ENCODE measurements around the gene USF2. TPM values are rescaled to one million over a fixed set of nuclear protein-coding genes. Genes with fewer than 3 reads are reported as not detected.

USF2 gene
- total RNA-seq (2012; rRNA removed) (21.3 and 27.5 TPM in 2 replicates), polyA plus RNA-seq (2012; rRNA removed) (65.6 and 82.5 TPM in 2 replicates), Bru-seq, nascent RNA (percentile 68 among the genes with signal in this experiment), BruChase-seq, experiment 1, labeled RNA remaining after a 6-hour chase (percentile 72 among the genes with signal in this experiment), BruChase-seq, experiment 2, labeled RNA remaining after a 2-hour chase (percentile 70 among the genes with signal in this experiment)
- 65.8 and 106 TPM in 2 replicates for polyA plus RNA-seq (2012; cell fraction: cytosol; rRNA removed)
- polyA plus RNA-seq (2012; cell fraction: nucleus; rRNA removed; ENCODE audit: low replicate concordance) = 185 and 211 TPM in 2 replicates
- long read RNA-seq, partial matches to known transcripts = 21 of 29 reads
- long read RNA-seq, other reads (novel, unspliced or antisense) = 5 of 29 reads

- peak; percentile 61 for DNase-seq
These were observed at the start of gene USF2 for GRCh38 chr19:35268536-35269437. Gene USF2, plus strand, starts transcription at chr19:35268962. Its CDS starts 140 bp downstream, at chr19:35269102.

More at GRCh38 chr19:35268536-35269437, at the start of gene USF2:
- H2AFZ ChIP-seq (replicated peaks; ENCODE audit: low read length, poor library complexity) = peak within 1 kb of the TSS; percentile 98
- H3K56ac ChIP-seq (ENCODE audit: extremely low read depth, insufficient read depth, low read length) = peak within 1 kb of the TSS; percentile 99
- H3K27me3 ChIP-seq (ENCODE audit: control insufficient read depth, insufficient read depth, low read length) = no peaks in the 10 kb centered on the region
- peak within 1 kb of the TSS; percentile 83 for H3K23ac ChIP-seq (ENCODE audit: low read depth, low read length)
- peak within 1 kb of the TSS; percentile 73 for H3K4me3 ChIP-seq (ENCODE audit: insufficient read depth, low read depth, low read length)
- peaks cover 8% of the 10 kb centered on the region for H3K9me1 ChIP-seq (ENCODE audit: insufficient read depth, low read length)
- H3K79me1 ChIP-seq (ENCODE audit: low read depth in 1 of 2, low read length in 2 of 2) = peaks cover 14 to 42% of the 10 kb centered on the region in 2 experiments
- WGBS, 2 experiments (ENCODE audit: extremely low coverage in 2 of 2, insufficient read length in 1 of 2) = 0% methylated on average over 14 of the region's 126 CpGs; no CpG with 5 or more reads in 1 of the 2 experiments
- in situ Hi-C loops (cut with MboI; ENCODE audit: low sequenced_read_pairs) = no loop called here
- peaks cover 32% of the 10 kb centered on the region for H3K36me3 ChIP-seq (ENCODE audit: control insufficient read depth, insufficient read depth, low read length)
- peak within 1 kb of the TSS; percentile 86 for H3K14ac ChIP-seq (replicated peaks; ENCODE audit: low read depth, low read length)
- H3K18ac ChIP-seq (ENCODE audit: low read depth, low read length) = peak within 1 kb of the TSS; percentile 42
- H2AK5ac ChIP-seq (ENCODE audit: low read depth, low read length) = peak within 1 kb of the TSS; percentile 98
- intact Hi-C loops (cut with micrococcal nuclease) = loop anchor here (1.0 to 5.0 kb wide), 3 partner anchors 126 to 227 kb away; partner anchors contain the start of gene FXYD7
- H2BK120ac ChIP-seq (ENCODE audit: low read depth, low read length) = peak within 1 kb of the TSS; percentile 79; the same call in 1 of the 2 replicates
- H3K4ac ChIP-seq (ENCODE audit: low read depth, low read length) = peak within 1 kb of the TSS; percentile 87
- H4K20me1 ChIP-seq (ENCODE audit: insufficient read depth, low read length) = no peaks in the 10 kb centered on the region
- ChIA-PET CTCF (interaction anchor here (0.6 kb wide), 1 partner anchor 59 kb away, joined by 3 read pairs; no protein-coding TSS in a partner anchor), POLR2A (ENCODE audit: unreplicated experiment) (interaction anchor here (0.6 kb wide), 3 partner anchors 9 to 487 kb away, joined by 3 to 10 read pairs (median 5); no protein-coding TSS in a partner anchor)
- H2BK5ac ChIP-seq (ENCODE audit: low read depth, low read length, poor library complexity, severe bottlenecking) = peak within 1 kb of the TSS; percentile 92
- H2BK20ac ChIP-seq (ENCODE audit: low read depth, low read length) = no peak within 1 kb of the TSS
- peak within 1 kb of the TSS; percentile 92 for H3K9ac ChIP-seq (ENCODE audit: low read depth, low read length)
- H3K4me2 ChIP-seq (ENCODE audit: low read depth, low read length) = peak within 1 kb of the TSS; percentile 54
- H2BK15ac ChIP-seq (ENCODE audit: low read depth, low read length) = no peak within 1 kb of the TSS
- H4K8ac ChIP-seq (ENCODE audit: low read depth in 2 of 2, low read length in 2 of 2) = peak within 1 kb of the TSS; percentile 98 to 100
- peak; percentile 88 for TF ChIP-seq USF2 (IDR thresholded peaks at IDR 0.05; ENCODE audit: low read depth, low read length)
- TF ChIP-seq CEBPB (IDR thresholded peaks at IDR 0.05; ENCODE audit: low read depth, low read length) = no peak
- 0 out of 2 replicates have a peak, but pooled peaks have one; percentile 39 for TF ChIP-seq MXI1 (IDR thresholded peaks at IDR 0.05; ENCODE audit: borderline replicate concordance, low read depth, low read length)
- TF ChIP-seq MAZ (IDR thresholded peaks at IDR 0.05; ENCODE audit: borderline replicate concordance, low read depth, low read length) = 0 out of 2 replicates have a peak, but pooled peaks have one; percentile 37
- ATAC-seq (ENCODE audit: low read depth) = peak; percentile 28
- peak within 1 kb of the TSS; percentile 99 for H2AK9ac ChIP-seq (replicated peaks; ENCODE audit: low read depth, low read length, poor library complexity)
- H4K5ac ChIP-seq (ENCODE audit: low read depth, low read length) = peak within 1 kb of the TSS; percentile 85
- H3K9me3 ChIP-seq (ENCODE audit: control insufficient read depth, insufficient read depth, low read length) = no peaks in the 10 kb centered on the region
- H3K4me1 ChIP-seq (ENCODE audit: control insufficient read depth, insufficient read depth, low read length) = peaks cover 7% of the 10 kb centered on the region
- BruUV-seq (replicated peaks) = no TSS peak
- dilution Hi-C loops (cut with HindIII; ENCODE audit: low sequenced_read_pairs, unreplicated experiment) = no loop called here
- peak within 1 kb of the TSS; percentile 95 for H3K27ac ChIP-seq (ENCODE audit: insufficient read depth, low read length)
- peak within 1 kb of the TSS; percentile 89 for H4K91ac ChIP-seq (ENCODE audit: insufficient read depth, low read depth, low read length)

Data from IMR-90 (cell line).